Stimulated activated CD4-positive, alpha-beta T cell treated with anti-CD3 and anti-CD28 coated beads, Interleukin-12 subunit alpha, Interleukin-12 subunit beta, amount 100 ng/mL, for 24 hours (primary cell): ENCODE data around the gene PROX2.

Experiments
- DNase-seq, 2 experiments: peaks; one replicate each; pipeline ENCODE4 v3.0.0-alpha.2; 2020; ENCODE audit warnings: low read depth in 2 of 2

Gene PROX2

GRCh38 chr14:74909911-74910310, 34.0 kb upstream of the PROX2 start:
- DNase-seq, result no peak

- no peak for DNase-seq
Measured at GRCh38 chr14:74909501-74909900, 33.6 kb upstream of the PROX2 start.

- no peak for DNase-seq
Measured at GRCh38 chr14:74908861-74909341, 33.0 kb upstream of the PROX2 start.

- DNase-seq, result no peak
Measured at GRCh38 chr14:74907744-74908143, 31.8 kb upstream of the PROX2 start.

GRCh38 chr14:74906925-74907521, 31.1 kb upstream of the PROX2 start:
- DNase-seq, result no peak

DNA sequence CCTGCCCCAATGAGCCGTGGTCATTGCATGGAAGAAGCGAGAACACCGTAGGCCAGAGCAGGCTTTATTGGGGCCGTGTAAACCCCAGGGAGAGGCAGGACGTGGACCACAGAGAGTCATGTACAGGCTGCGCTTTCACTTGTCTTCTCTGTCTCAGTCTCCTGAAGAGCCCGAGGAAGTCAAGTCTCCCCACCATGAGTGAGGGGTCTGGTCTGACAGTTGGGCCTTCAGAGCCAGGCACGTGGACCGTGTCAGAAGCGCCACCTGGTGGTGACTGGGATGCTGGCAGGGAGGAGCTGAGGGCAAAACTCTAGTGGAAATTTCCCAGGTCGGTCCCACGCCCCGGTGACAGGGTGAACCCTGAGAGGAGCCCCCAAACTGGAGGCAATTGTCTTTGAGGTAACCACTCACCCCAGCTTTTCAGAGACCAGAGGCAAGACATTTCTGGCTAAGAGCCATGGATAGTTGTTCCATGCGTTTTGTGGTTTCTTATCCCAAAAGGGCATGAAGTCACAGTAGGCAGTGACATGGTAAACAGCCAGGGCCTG, 29.7 kb upstream of the PROX2 start:
- DNase-seq, result peak; percentile 63 to 78

DNA sequence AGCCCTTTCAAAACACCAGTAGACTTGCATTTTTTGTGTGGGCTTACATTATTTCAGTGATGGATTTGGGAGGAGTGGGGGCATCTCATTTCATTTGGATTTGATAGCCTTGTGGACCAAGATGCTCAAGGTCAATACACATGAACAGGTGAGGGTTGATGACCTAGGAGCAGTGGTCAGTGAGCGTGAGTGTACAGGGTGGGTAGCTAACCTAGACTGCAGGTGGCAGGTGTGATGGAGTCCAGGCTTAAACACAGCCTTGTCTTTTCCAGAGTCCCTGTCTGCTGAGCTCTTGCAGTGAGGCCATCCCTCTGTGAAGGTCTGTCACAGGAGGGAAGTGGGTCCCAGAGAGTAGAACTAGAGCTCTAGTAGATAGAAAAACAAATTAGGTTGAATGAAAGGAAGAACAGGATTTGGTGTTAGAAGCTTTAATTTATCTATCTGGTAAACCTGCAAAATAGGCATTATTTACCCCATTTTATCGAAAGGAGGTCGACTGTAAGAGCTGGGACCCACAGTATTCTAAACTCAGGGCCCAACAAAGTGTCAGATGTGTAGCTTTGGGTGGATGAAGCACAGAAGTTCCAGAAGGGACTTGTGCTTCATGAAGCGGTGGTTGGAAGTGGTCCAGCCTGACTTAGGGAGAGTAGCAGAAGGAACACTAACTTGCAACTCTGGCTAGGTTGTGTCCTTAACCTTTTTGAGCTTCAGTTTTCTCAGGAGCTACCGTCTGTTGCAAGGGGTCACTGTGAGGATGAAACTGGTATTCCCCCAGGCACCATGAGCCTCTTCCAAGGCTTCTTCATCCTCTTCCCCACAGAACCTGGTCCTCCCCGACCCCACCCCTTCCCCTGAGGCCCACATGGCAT, 28.9 kb upstream of the PROX2 start:
- DNase-seq, result no peak

- no peak for DNase-seq
Measured at GRCh38 chr14:74902941-74903705, 27.2 kb upstream of the PROX2 start.

- DNase-seq, result no peak
Measured at GRCh38 chr14:74898694-74899093, 22.7 kb upstream of the PROX2 start.

GRCh38 chr14:74898083-74898482, 22.1 kb upstream of the PROX2 start:
- DNase-seq, result no peak

- no peak for DNase-seq
Measured at GRCh38 chr14:74897642-74898041, 21.7 kb upstream of the PROX2 start.

- DNase-seq, result no peak
Measured at GRCh38 chr14:74896400-74896799, 20.5 kb upstream of the PROX2 start.

DNA sequence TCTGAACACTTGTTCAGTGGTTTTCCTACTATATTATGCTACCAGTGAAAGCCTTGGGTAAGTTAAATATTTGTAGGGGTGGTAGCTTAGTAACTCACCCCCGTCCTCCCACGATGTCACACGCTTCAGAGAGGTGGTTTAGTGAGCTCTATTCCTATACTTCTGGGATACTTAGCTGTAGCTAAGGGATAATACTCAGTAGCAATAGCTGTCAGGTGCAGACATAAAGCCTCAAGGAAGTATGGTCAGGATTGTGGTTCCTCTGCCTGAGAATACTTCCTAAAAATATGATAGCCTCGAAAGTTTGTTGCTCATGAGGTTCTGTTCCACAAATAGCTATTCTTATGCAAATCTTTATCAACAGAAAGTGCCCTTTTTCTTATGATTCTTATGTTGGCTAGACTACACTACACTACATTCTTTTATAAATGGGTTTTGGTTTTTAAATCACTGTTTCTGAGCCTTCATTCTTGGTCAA, 17.7 kb upstream of the PROX2 start:
- no peak for DNase-seq

GRCh38 chr14:74892745-74893144, 16.8 kb upstream of the PROX2 start:
- DNase-seq, result no peak

GRCh38 chr14:74891870-74892269, 15.9 kb upstream of the PROX2 start:
- DNase-seq, result no peak

- DNase-seq, result no peak
Measured at GRCh38 chr14:74890262-74890661, 14.3 kb upstream of the PROX2 start.

DNA sequence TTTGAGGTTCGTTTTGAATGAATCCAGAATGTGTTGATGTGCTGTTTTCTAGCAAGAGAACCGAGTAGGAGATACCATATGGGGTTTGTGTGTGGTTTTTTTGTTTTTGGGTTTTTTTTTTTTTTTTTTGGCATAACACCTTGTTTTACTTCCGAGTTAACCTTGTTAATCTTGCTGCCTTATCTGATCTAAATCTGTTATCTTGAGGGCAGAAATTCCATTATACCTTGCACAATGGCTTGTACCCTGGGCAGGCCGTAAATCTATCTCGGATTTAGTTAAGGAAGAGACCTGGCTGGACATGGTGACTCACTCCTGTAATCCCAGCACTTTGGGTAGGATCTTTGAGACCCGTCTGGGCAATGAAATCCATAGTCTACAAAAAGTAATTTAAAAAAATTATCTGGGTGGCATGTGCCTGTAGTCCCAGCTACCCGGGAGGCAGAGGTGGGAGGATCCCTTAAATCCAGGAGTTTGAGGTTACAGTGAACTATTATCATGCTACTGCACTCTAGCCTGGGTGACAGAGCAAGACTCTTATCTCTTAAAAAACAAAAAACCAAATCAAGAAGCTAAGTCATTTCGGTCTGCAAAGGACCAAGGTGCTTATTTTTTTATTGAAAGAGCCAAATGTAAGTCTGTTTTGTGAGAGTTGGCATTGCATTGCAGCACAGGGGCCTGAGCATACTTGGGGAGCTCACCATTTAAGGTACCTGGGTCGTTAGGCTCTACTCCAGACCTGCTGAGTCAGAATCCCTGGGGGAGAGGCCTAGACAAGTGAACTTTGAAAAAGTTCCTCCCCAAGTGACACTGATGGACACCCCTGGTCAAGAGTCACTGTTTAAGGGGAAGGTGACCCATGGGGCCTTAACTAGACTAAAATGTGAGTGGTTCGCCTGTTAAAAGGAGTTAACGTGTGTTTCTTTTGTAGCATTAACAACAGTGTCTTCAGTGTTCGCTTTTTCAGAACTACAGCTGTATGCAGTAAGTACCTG, 12.5 kb upstream of the PROX2 start:
- no peak for DNase-seq

- no peak for DNase-seq
Measured at GRCh38 chr14:74886001-74886400, 10.1 kb upstream of the PROX2 start.

DNA sequence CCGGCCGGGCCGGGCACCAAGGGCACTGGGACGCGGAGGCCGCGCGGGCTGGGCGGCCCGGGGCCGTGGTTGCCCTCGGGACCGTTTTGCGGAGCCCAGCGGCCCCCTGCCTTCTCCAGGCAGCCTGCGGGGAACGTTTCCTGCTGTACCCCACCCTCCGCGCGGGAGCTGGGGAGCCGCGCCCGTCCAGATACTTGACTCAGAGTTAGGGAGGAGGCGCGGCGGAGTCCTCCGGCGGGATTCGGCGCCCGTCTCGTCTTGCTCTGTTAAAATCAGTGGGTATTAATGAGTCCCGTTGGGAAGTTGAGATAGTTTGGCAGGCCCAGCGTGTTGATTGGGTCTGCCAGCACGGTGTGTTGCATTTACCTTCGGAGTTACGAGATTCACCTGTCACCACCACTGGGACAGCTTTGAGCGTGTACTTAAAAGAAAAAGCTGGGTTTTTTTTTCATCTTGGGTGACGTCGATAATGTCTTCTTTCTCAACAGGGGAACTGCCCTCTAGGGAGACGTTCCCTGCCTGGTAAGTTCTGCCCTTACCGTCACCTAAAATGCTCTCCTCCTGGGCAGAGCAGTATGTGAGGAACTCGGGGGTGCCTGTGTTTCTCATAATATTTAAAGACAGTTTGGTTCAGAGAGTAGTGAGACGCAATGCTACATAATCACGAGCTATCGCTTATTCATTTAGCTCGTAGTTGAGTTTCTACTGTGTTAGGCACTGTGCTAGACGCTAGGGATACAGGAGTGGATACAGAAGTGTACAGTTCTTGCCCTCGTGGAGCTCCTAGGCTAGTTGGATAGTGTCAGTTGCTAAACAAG, 6.4 kb upstream of the PROX2 start:
- peak; percentile 18 to 42 for DNase-seq
